GM18526 (cell line): Measurements from ENCODE around the gene USP9Y.

Source experiments
- POLR2A ChIP-seq: IDR thresholded peaks from 3 replicates; pipeline ENCODE4 v1.6.1; 2011; ENCODE audit not compliant: insufficient read length; ENCODE audit errors: extremely low read depth

Gene USP9Y, protein sequence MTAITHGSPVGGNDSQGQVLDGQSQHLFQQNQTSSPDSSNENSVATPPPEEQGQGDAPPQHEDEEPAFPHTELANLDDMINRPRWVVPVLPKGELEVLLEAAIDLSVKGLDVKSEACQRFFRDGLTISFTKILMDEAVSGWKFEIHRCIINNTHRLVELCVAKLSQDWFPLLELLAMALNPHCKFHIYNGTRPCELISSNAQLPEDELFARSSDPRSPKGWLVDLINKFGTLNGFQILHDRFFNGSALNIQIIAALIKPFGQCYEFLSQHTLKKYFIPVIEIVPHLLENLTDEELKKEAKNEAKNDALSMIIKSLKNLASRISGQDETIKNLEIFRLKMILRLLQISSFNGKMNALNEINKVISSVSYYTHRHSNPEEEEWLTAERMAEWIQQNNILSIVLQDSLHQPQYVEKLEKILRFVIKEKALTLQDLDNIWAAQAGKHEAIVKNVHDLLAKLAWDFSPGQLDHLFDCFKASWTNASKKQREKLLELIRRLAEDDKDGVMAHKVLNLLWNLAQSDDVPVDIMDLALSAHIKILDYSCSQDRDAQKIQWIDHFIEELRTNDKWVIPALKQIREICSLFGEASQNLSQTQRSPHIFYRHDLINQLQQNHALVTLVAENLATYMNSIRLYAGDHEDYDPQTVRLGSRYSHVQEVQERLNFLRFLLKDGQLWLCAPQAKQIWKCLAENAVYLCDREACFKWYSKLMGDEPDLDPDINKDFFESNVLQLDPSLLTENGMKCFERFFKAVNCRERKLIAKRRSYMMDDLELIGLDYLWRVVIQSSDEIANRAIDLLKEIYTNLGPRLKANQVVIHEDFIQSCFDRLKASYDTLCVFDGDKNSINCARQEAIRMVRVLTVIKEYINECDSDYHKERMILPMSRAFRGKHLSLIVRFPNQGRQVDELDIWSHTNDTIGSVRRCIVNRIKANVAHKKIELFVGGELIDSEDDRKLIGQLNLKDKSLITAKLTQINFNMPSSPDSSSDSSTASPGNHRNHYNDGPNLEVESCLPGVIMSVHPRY (N-terminal part only)

DNA sequence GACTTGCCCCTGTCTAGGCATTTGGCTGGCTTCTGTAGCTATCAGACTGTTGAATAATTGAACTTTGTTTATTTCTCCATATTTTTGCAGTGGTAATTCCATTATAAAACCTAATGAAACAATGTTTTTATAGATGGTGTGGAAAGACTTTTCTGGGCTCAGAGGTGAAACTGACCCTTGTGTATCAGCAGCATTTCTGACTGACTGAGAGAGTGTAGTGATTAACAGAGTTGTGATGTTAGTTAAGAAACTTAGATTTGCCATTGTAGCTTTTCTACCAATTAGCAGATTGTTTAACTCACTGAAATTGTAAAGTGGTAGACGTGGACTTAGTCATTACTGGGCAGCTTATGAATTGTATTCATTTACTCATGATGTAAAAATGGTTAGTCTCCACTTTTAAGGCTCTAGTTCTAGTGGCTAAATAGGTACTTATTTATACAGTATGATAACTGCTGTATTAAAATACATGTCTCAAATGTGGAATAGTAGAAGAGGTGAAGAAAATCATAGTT lies at the start of gene USP9Y:
Gene USP9Y (plus strand): TSS at position 51 of the 515 bp plus-strand sequence. CDS start 8,217 bp downstream, outside the sequence.
- no peak for TF ChIP-seq POLR2A

DNA sequence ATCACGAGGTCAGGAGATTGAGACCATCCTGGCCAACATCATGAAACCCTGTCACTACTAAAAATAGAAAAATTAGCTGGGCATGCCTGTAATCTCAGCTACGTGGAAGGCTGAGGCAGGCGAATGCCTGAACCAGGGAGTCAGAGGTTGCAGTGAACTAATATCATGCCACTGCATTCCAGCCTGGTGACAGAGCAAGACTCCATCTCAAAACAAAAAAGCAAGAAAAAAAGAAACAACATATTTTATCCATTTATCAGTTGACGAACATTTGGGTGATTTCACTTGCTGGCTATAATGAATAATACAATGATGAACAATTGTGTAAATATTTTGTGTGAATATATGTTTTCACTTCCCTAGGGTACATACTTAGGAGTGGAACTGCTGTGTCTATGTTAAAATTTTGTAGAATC lies 49.4 kb upstream of the USP9Y start:
- no peak for TF ChIP-seq POLR2A

GRCh38 chrY:12661745-12662681 lies 39.0 kb upstream of the USP9Y start:
- TF ChIP-seq POLR2A = no peak

- TF ChIP-seq POLR2A = no peak
These were observed 38.1 kb upstream of the USP9Y start for GRCh38 chrY:12662745-12663591.

- TF ChIP-seq POLR2A = no peak
These were observed 22.9 kb upstream of the USP9Y start for GRCh38 chrY:12678111-12678510.

- no peak for TF ChIP-seq POLR2A
These were observed 19.5 kb upstream of the USP9Y start for GRCh38 chrY:12681535-12681934.

GRCh38 chrY:12688337-12688736 lies 12.7 kb upstream of the USP9Y start:
- TF ChIP-seq POLR2A = no peak

DNA sequence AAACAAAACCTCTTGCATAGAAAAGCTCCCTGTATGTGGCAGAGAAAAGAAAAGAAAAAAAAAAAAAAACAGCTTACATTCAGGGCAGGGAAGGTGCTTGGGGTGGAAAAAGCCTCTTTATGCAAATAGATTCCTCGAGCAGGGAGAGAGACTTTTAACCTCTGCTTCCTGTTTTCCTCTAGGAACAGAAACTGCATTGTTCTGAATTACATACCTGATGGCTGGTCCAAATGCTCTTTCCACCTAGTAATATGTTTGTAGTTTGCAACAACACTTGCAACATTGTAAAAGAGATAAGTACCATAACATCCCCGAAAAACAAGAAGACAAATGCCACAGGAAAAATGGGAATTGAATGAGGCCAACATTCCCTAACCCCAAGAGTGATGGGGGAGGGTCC lies 944 bp upstream of the USP9Y start:
- TF ChIP-seq POLR2A = no peak

GRCh38 chrY:12702174-12702573 lies 1.1 kb downstream of the USP9Y start:
- TF ChIP-seq POLR2A = no peak

DNA sequence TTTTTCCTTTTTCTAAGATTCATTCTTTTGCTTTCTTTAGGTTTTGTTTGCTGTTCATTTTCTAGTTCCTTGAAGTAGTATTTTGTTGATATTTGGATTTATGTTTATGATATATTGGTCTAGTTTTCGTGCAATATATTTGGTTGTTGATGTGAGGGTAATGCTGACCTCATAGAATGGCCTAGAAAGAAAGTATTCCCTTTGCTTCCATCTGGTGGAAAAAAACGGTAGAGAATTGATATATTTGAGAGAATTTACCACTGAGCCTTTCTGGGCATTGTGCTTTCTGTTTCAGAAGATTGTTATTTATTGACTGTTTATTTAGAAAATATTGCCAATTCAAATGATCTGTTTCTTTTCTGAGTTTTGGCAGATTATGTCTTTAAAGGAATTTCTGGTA lies 9.4 kb downstream of the USP9Y start:
- no peak for TF ChIP-seq POLR2A

DNA sequence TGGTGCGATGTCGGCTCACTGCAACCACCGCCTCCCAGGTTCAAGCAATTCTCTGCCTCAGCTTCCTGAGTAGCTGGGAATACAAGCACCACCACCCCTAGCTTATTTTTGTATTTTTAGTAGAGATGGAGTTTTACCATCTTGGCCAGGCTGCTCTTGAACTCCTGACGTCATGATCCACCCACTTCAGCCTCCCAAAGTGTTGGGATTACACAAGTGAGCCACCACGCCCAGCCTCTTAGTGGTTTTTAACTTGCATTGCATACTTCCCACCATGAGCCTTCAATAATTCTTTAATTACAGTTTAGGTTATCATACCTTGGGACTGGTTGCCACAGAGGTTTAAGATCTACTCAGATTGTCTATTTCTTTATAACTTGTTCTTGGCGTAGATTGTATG lies 14.3 kb downstream of the USP9Y start:
- TF ChIP-seq POLR2A = no peak

DNA sequence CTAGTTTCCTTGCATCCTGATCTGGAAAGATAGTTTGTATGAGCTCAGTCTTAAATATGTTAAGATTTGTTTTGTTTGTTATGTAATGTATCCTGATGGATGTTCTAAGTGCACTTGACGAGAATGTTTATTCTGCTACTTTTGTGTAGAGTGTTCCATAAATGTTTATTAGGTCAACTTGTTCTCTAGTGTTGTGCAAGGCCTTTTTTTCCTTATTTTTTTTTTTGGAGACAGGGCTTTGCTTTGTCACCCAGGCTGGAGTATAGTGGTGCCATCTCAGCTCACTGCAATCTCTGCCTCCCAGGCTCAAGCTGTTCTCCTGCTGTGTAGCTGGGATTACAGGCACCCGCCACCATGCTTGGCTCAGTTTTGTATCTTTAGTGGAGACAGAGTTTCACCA lies 28.7 kb downstream of the USP9Y start:
- TF ChIP-seq POLR2A = no peak

DNA sequence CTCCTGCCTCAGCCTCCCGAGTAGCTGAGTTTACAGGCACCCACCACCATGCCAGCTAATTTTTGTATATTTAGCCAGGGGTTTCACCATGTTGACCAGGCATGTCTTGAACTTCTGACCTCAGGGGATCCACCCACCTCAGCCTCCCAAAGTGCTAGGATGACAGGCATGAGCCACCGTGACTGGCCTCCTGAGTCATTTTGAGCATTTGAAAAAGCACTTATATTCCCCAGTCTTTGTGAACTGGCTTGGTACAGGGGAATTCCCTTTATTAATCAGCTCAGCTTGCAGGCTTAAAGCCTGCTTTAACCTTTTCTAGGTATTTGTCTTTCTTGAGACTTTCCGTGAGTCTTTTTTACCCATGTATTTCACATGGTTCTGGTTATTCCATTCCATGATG lies 32.6 kb downstream of the USP9Y start:
- TF ChIP-seq POLR2A = no peak

GRCh38 chrY:12734051-12734450 lies 33.0 kb downstream of the USP9Y start:
- TF ChIP-seq POLR2A = no peak
